Measurements from ENCODE around the gene OR10D3.

The OR10D3 gene

GRCh38 chr11:124183068-124183467 is at the start of gene OR10D3:
Gene OR10D3 (plus strand): TSS chr11:124183345. CDS start chr11:124185270, 1,925 bp downstream.
- Histone ChIP-seq H3K4me1 (ENCODE audit: control insufficient read depth in 1 of 2, insufficient read depth in 1 of 2, low read depth in 1 of 2, low read length in 1 of 2) (peaks cover 0 to 6% of the 10 kb centered on the region in 2 experiments), H3K36me3 (no peaks in the 10 kb centered on the region), H3K27me3 (no peaks in the 10 kb centered on the region), H3K4me3 (ENCODE audit: low read depth in 1 of 2, low read length in 1 of 2) (no peak within 1 kb of the TSS), H3K9me3 (no peaks in the 10 kb centered on the region), H3K27ac (no peak within 1 kb of the TSS)
- no peak for TF ChIP-seq CTCF (IDR thresholded peaks at IDR 0.05)

- no peaks in the 10 kb centered on the region for H3K9me3 ChIP-seq
- H3K36me3 ChIP-seq: no peaks in the 10 kb centered on the region
- no peak overlapping the region for H3K4me3 ChIP-seq (ENCODE audit: low read depth in 1 of 2, low read length in 1 of 2)
- no peaks in the 10 kb centered on the region for H3K27me3 ChIP-seq
- H3K4me1 ChIP-seq (ENCODE audit: control insufficient read depth in 1 of 2, insufficient read depth in 1 of 2, low read depth in 1 of 2, low read length in 1 of 2): no peaks in the 10 kb centered on the region
- no peak overlapping the region for H3K27ac ChIP-seq
- TF ChIP-seq CTCF (IDR thresholded peaks at IDR 0.05): no peak
These were observed 40.1 kb upstream of the OR10D3 start for GRCh38 chr11:124143034-124143433.

- Histone ChIP-seq H3K4me3 (ENCODE audit: low read depth in 1 of 2, low read length in 1 of 2) (no peak overlapping the region), H3K9me3 (no peaks in the 10 kb centered on the region)
- TF ChIP-seq CTCF (IDR thresholded peaks at IDR 0.05): no peak
These were observed 35.2 kb upstream of the OR10D3 start for GRCh38 chr11:124147951-124148350.

GRCh38 chr11:124150684-124151083 is 32.5 kb upstream of the OR10D3 start:
- Histone ChIP-seq H3K4me3 (ENCODE audit: low read depth in 1 of 2, low read length in 1 of 2) (no peak overlapping the region), H3K9me3 (no peaks in the 10 kb centered on the region), H3K27ac (no peak overlapping the region), H3K27me3 (no peaks in the 10 kb centered on the region), H3K36me3 (no peaks in the 10 kb centered on the region), H3K4me1 (ENCODE audit: control insufficient read depth in 1 of 2, insufficient read depth in 1 of 2, low read depth in 1 of 2, low read length in 1 of 2) (no peaks in the 10 kb centered on the region)
- no peak for TF ChIP-seq CTCF (IDR thresholded peaks at IDR 0.05)

More at GRCh38 chr11:124147951-124148350, 35.2 kb upstream of the OR10D3 start:
- Histone ChIP-seq H3K27me3 (no peaks in the 10 kb centered on the region), H3K4me1 (ENCODE audit: control insufficient read depth in 1 of 2, insufficient read depth in 1 of 2, low read depth in 1 of 2, low read length in 1 of 2) (no peaks in the 10 kb centered on the region), H3K27ac (no peak overlapping the region), H3K36me3 (no peaks in the 10 kb centered on the region)

- no peak for TF ChIP-seq CTCF (IDR thresholded peaks at IDR 0.05)
- Histone ChIP-seq H3K27ac (no peak overlapping the region), H3K4me3 (ENCODE audit: low read depth in 1 of 2, low read length in 1 of 2) (no peak overlapping the region), H3K9me3 (no peaks in the 10 kb centered on the region), H3K4me1 (ENCODE audit: control insufficient read depth in 1 of 2, insufficient read depth in 1 of 2, low read depth in 1 of 2, low read length in 1 of 2) (no peaks in the 10 kb centered on the region), H3K27me3 (no peaks in the 10 kb centered on the region), H3K36me3 (no peaks in the 10 kb centered on the region)
These were observed 30.3 kb upstream of the OR10D3 start for GRCh38 chr11:124152770-124153407.

Measured in neutrophil (primary cell).